Measurements from ENCODE around the gene SESN2. TPM values are rescaled to one million over a fixed set of nuclear protein-coding genes. Genes with fewer than 3 reads are reported as not detected.

SESN2 gene
- total and polyA plus RNA-seq, 7 experiments from 2014 or later, result 2.3 to 50.7 (median 5.5) TPM

GRCh38 chr1:28265577-28265976, 6.3 kb downstream of the SESN2 start:
- Mint-ChIP-seq H3K4me3 (no peak overlapping the region), H3K4me1 (peaks cover 8 to 28% (median 14%) of the 10 kb centered on the region in 7 donors), H3K9me3 (peaks cover 0 to 1% (median 0%) of the 10 kb centered on the region in 11 donors), H3K27ac (no peak overlapping the region), H3K27me3 (no peaks in the 10 kb centered on the region), H3K36me3 (peaks cover 0 to 5% (median 0%) of the 10 kb centered on the region in 5 donors)
- DNase-seq (no peak), ATAC-seq (no peak)
- CTCF ChIA-PET, result interaction anchor here (1.0 kb wide), 1 partner anchor 30 kb away, joined by 3 read pairs; the partner anchor contains the start of gene ATP5IF1
- Histone ChIP-seq H3K4me1 (ENCODE audit: control insufficient read depth in 2 of 2, insufficient read depth in 2 of 2, low read length in 2 of 2) (peaks cover 8% of the 10 kb centered on the region in 2 donors), H3K27me3 (ENCODE audit: control insufficient read depth in 2 of 2, insufficient read depth in 2 of 2, low read length in 2 of 2) (no peaks in the 10 kb centered on the region), H3K36me3 (ENCODE audit: control insufficient read depth in 2 of 3, insufficient read depth in 3 of 3, low read length in 3 of 3) (no peaks in the 10 kb centered on the region), H3K27ac (ENCODE audit: low read depth, low read length) (no peak overlapping the region), H3K9me3 (ENCODE audit: control insufficient read depth in 2 of 3, low read length in 3 of 3) (no peaks in the 10 kb centered on the region), H3K4me3 (ENCODE audit: low read length) (no peak overlapping the region)
- POLR2A ChIA-PET, result interaction anchor here (0.9 to 1.1 kb wide), 2 partner anchors 9 to 19 kb away, joined by 3 read pairs; no protein-coding TSS in a partner anchor
- intact Hi-C loops (cut with micrococcal nuclease), result no loop called here

- Histone ChIP-seq H3K4me1 (ENCODE audit: control insufficient read depth in 2 of 2, insufficient read depth in 2 of 2, low read length in 2 of 2) (no peaks in the 10 kb centered on the region), H3K27ac (ENCODE audit: low read depth, low read length) (no peak overlapping the region), H3K9me3 (ENCODE audit: control insufficient read depth in 2 of 3, low read length in 3 of 3) (no peaks in the 10 kb centered on the region), H3K36me3 (ENCODE audit: control insufficient read depth in 2 of 3, insufficient read depth in 3 of 3, low read length in 3 of 3) (peaks cover 0 to under 1% (median 0%) of the 10 kb centered on the region in 3 experiments), H3K4me3 (ENCODE audit: low read length) (no peak overlapping the region), H3K27me3 (ENCODE audit: control insufficient read depth in 2 of 2, insufficient read depth in 2 of 2, low read length in 2 of 2) (no peaks in the 10 kb centered on the region)
- intact Hi-C loops (cut with micrococcal nuclease), result no loop called here
- POLR2A ChIA-PET, result interaction anchor here (0.6 to 1.1 kb wide), 2 partner anchors 11 to 18 kb away, joined by 3 read pairs; no protein-coding TSS in a partner anchor
- Mint-ChIP-seq H3K27me3 (no peaks in the 10 kb centered on the region), H3K4me3 (no peak overlapping the region), H3K36me3 (peaks cover 0 to 3% (median 0%) of the 10 kb centered on the region in 5 donors), H3K9me3 (peaks cover 0 to 1% (median 0%) of the 10 kb centered on the region in 11 donors), H3K27ac (peak overlapping the region in 1 of 9 donors; percentile 18), H3K4me1 (peaks cover 0 to 18% (median 4%) of the 10 kb centered on the region in 7 donors)
- no peak for ATAC-seq
- CTCF ChIA-PET, result interaction anchor here (0.6 to 1.0 kb wide), 2 partner anchors 31 to 1104 kb away, joined by 3 read pairs; partner anchors contain the start of gene ATP5IF1
- DNase-seq, result no peak
Measured at GRCh38 chr1:28266920-28267322, 7.6 kb downstream of the SESN2 start.

DNA sequence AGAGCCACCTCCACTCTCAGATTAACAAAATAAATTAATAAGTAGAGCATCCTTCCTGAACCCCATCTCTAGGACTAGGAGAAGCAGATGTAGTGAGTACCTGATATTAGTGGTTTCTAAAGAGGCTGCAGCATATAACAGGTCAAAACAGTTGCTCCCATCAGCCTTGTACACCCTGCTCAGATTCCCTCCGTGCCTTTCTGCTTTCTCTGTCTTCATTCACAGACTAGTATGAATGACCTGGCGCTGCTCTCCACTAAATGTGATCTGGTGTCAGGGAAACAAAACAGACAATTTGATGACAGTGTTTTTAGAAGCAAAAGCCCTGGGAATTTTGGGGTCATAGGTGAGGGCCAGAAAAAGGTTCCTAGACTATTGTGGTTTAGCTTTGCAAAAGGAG, 8.3 kb downstream of the SESN2 start:
- H3K9me3 ChIP-seq (ENCODE audit: control insufficient read depth in 2 of 3, low read length in 3 of 3), result no peaks in the 10 kb centered on the region
- Mint-ChIP-seq H3K9me3 (peaks cover 0 to 1% (median 0%) of the 10 kb centered on the region in 11 donors), H3K36me3 (peaks cover 0 to 3% (median 0%) of the 10 kb centered on the region in 5 donors), H3K27me3 (no peaks in the 10 kb centered on the region), H3K4me1 (peaks cover 0 to 14% (median 4%) of the 10 kb centered on the region in 7 donors), H3K4me3 (no peak overlapping the region), H3K27ac (peak overlapping the region in 2 of 9 donors; percentile 33 to 42)
- CTCF ChIA-PET, result no interaction called here
- DNase-seq (no peak), ATAC-seq (no peak)
- POLR2A ChIA-PET, result interaction anchor here (0.6 kb wide), 1 partner anchor 19 kb away, joined by 3 read pairs; no protein-coding TSS in a partner anchor
- intact Hi-C loops (cut with micrococcal nuclease), result no loop called here
- no peak overlapping the region for H3K27ac ChIP-seq (ENCODE audit: low read depth, low read length)
- H3K4me1 ChIP-seq (ENCODE audit: control insufficient read depth in 2 of 2, insufficient read depth in 2 of 2, low read length in 2 of 2), result no peaks in the 10 kb centered on the region
- peaks cover 0 to 8% (median 0%) of the 10 kb centered on the region in 3 experiments for H3K36me3 ChIP-seq (ENCODE audit: control insufficient read depth in 2 of 3, insufficient read depth in 3 of 3, low read length in 3 of 3)
- no peak overlapping the region for H3K4me3 ChIP-seq (ENCODE audit: low read length)
- H3K27me3 ChIP-seq (ENCODE audit: control insufficient read depth in 2 of 2, insufficient read depth in 2 of 2, low read length in 2 of 2), result no peaks in the 10 kb centered on the region

DNA sequence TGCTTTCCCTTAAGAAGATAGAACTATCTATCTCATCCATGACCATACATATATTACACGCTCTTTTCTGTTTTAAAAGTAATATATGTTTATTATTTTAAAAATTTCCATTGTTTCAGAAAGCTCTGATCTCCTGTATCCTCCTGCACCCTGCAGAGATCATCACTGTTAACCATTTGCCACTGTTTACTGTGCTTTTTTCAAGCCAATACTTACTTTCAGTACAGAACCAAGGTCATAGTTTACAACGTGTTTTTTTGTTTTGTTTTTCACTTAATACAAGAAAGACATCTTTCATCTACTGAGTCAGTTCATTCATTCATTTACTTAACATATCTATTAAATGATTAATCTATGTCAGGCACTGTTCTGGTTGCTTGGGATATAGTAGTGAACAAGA, 10.2 kb downstream of the SESN2 start:
- Mint-ChIP-seq H3K27ac (peak overlapping the region in 1 of 9 donors; percentile 28), H3K27me3 (no peaks in the 10 kb centered on the region), H3K4me1 (peaks cover 0 to 9% (median 4%) of the 10 kb centered on the region in 7 donors), H3K4me3 (no peak overlapping the region), H3K36me3 (peaks cover 0 to 10% (median 0%) of the 10 kb centered on the region in 5 donors), H3K9me3 (no peaks in the 10 kb centered on the region)
- ATAC-seq (no peak), DNase-seq (no peak)
- intact Hi-C loops (cut with micrococcal nuclease), result no loop called here
- H3K9me3 ChIP-seq (ENCODE audit: control insufficient read depth in 2 of 3, low read length in 3 of 3), result no peaks in the 10 kb centered on the region
- no peaks in the 10 kb centered on the region for H3K27me3 ChIP-seq (ENCODE audit: control insufficient read depth in 2 of 2, insufficient read depth in 2 of 2, low read length in 2 of 2)
- H3K4me3 ChIP-seq (ENCODE audit: low read length), result no peak overlapping the region
- POLR2A ChIA-PET, result interaction anchor here (0.6 to 1.3 kb wide), 3 partner anchors 11 to 62 kb away, joined by 3 to 7 read pairs (median 3); partner anchors contain the start of gene SESN2
- peaks cover 0 to 27% (median 0%) of the 10 kb centered on the region in 3 experiments for H3K36me3 ChIP-seq (ENCODE audit: control insufficient read depth in 2 of 3, insufficient read depth in 3 of 3, low read length in 3 of 3)
- CTCF ChIA-PET, result interaction anchor here (0.6 to 0.9 kb wide), 3 partner anchors 21 to 79 kb away, joined by 3 to 9 read pairs (median 3); no protein-coding TSS in a partner anchor
- H3K4me1 ChIP-seq (ENCODE audit: control insufficient read depth in 2 of 2, insufficient read depth in 2 of 2, low read length in 2 of 2), result no peaks in the 10 kb centered on the region
- no peak overlapping the region for H3K27ac ChIP-seq (ENCODE audit: low read depth, low read length)

DNA sequence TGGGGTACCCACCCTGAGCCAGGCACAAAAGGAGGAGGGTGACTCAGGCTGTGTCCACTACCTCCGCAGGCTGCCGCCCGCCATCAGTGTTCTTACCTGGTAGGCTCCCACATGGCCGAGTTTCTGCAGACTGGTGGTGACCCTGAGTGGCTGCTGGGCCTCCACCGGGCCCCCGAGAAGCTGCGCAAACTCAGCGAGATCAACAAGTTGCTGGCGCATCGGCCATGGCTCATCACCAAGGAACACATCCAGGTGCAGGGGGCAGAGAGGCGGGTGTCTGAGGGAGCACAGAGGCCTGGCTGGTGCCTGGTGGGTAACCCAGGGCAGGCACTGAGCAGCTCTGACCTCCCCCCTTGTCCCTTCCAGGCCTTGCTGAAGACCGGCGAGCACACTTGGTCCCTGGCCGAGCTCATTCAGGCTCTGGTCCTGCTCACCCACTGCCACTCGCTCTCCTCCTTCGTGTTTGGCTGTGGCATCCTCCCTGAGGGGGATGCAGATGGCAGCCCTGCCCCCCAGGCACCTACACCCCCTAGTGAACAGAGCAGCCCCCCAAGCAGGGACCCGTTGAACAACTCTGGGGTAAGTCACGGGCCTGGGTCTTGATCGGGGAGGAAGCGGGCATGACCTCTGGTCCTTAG, 13.0 kb downstream of the SESN2 start:
- no peaks in the 10 kb centered on the region for H3K9me3 Mint-ChIP-seq
- peaks cover 0 to 6% (median 3%) of the 10 kb centered on the region in 7 donors for H3K4me1 Mint-ChIP-seq
- CTCF ChIA-PET, result interaction anchor here (0.6 kb wide), 1 partner anchor 43 kb away, joined by 3 read pairs; no protein-coding TSS in a partner anchor
- H3K9me3 ChIP-seq (ENCODE audit: control insufficient read depth in 2 of 3, low read length in 3 of 3), result no peaks in the 10 kb centered on the region
- intact Hi-C loops (cut with micrococcal nuclease), result no loop called here
- H3K36me3 Mint-ChIP-seq, result peaks cover 0 to 17% (median 4%) of the 10 kb centered on the region in 5 donors
- no peak overlapping the region for H3K4me3 Mint-ChIP-seq
- ATAC-seq (no peak), DNase-seq (no peak)
- no peaks in the 10 kb centered on the region for H3K27me3 Mint-ChIP-seq
- H3K27ac ChIP-seq (ENCODE audit: low read depth, low read length), result no peak overlapping the region
- no peak overlapping the region for H3K27ac Mint-ChIP-seq
- H3K36me3 ChIP-seq (ENCODE audit: control insufficient read depth in 2 of 3, insufficient read depth in 3 of 3, low read length in 3 of 3), result peaks cover 0 to 36% (median 0%) of the 10 kb centered on the region in 3 experiments
- no peaks in the 10 kb centered on the region for H3K4me1 ChIP-seq (ENCODE audit: control insufficient read depth in 2 of 2, insufficient read depth in 2 of 2, low read length in 2 of 2)
- H3K4me3 ChIP-seq (ENCODE audit: low read length), result no peak overlapping the region
- POLR2A ChIA-PET, result no interaction called here
- H3K27me3 ChIP-seq (ENCODE audit: control insufficient read depth in 2 of 2, insufficient read depth in 2 of 2, low read length in 2 of 2), result no peaks in the 10 kb centered on the region

DNA sequence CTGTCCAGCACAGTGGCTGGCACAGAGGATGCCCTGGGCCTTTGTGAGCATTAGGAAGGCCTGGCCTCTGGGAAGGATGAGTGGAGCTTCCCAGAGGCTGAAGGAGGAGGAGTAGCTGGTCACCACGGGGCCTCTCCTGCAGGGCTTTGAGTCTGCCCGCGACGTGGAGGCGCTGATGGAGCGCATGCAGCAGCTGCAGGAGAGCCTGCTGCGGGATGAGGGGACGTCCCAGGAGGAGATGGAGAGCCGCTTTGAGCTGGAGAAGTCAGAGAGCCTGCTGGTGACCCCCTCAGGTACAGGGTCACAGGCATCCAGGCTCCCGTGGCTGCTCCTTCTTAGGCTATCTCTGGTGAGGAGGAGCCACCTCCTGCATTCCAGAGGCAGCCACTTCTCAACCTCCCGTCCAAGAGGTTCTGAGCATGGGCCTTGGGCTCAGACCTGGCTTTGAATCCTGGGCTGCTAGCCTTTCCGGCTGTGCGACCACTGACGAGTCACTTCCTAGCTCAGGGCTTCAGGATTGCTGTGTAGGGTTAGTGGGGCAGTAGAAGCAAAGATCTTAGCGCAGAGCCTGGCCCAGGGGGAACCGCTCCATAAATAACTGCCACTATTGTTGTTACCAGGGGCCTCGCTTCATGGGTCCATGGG, 14.0 kb downstream of the SESN2 start:
- DNase-seq (no peak), ATAC-seq (no peak)
- H3K4me3 Mint-ChIP-seq, result no peak overlapping the region
- intact Hi-C loops (cut with micrococcal nuclease), result no loop called here
- H3K27ac Mint-ChIP-seq, result no peak overlapping the region
- no peaks in the 10 kb centered on the region for H3K9me3 Mint-ChIP-seq
- ChIA-PET CTCF (no interaction called here), POLR2A (interaction anchor here (1.1 kb wide), 1 partner anchor 13 kb away, joined by 3 read pairs; no protein-coding TSS in a partner anchor)
- no peaks in the 10 kb centered on the region for H3K9me3 ChIP-seq (ENCODE audit: control insufficient read depth in 2 of 3, low read length in 3 of 3)
- peaks cover 0 to 3% (median 0%) of the 10 kb centered on the region in 7 donors for H3K4me1 Mint-ChIP-seq
- peaks cover 0 to 24% (median 9%) of the 10 kb centered on the region in 5 donors for H3K36me3 Mint-ChIP-seq
- no peaks in the 10 kb centered on the region for H3K27me3 ChIP-seq (ENCODE audit: control insufficient read depth in 2 of 2, insufficient read depth in 2 of 2, low read length in 2 of 2)
- no peak overlapping the region for H3K27ac ChIP-seq (ENCODE audit: low read depth, low read length)
- H3K4me1 ChIP-seq (ENCODE audit: control insufficient read depth in 2 of 2, insufficient read depth in 2 of 2, low read length in 2 of 2), result no peaks in the 10 kb centered on the region
- no peak overlapping the region for H3K4me3 ChIP-seq (ENCODE audit: low read length)
- H3K27me3 Mint-ChIP-seq, result no peaks in the 10 kb centered on the region
- H3K36me3 ChIP-seq (ENCODE audit: control insufficient read depth in 2 of 3, insufficient read depth in 3 of 3, low read length in 3 of 3), result peaks cover 0 to 39% (median 0%) of the 10 kb centered on the region in 3 experiments
